HepG2 (cell line): ENCODE results near the gene C9orf43. TPM values are rescaled to one million over a fixed set of nuclear protein-coding genes. Genes with fewer than 3 reads are reported as not detected.

Source experiments
- CREM ChIP-seq, 2 experiments: sonication (generic) in 1 of 2; formaldehyde crosslinking in 1 of 2; IDR thresholded peaks; 2 replicates each; pipeline versions ENCODE4 v1.4.0 to v1.6.1; 2016 to 2020; ENCODE audit warnings: antibody characterized with exemption in 1 of 2, mild to moderate bottlenecking in 1 of 2, missing genetic modification reagents in 1 of 2
- ETV5 ChIP-seq: IDR thresholded peaks from 2 replicates; pipeline ENCODE4 v1.6.1; 2018; ENCODE audit warnings: missing biosample characterization, missing genetic modification reagents, inconsistent platforms, borderline replicate concordance
- GABPB1 ChIP-seq: IDR thresholded peaks from 2 replicates; pipeline ENCODE4 v1.6.1; 2016; ENCODE audit warnings: mild to moderate bottlenecking, missing genetic modification reagents, moderate library complexity, missing compliant biosample characterization
- HDAC2 ChIP-seq: sonication (generic); formaldehyde crosslinking; IDR thresholded peaks from 2 replicates; pipeline ENCODE4 v1.4.0; 2020; ENCODE audit warnings: missing genetic modification reagents
- NCOA2 ChIP-seq: sonication (generic); formaldehyde crosslinking; IDR thresholded peaks from 2 replicates; pipeline ENCODE4 v1.8.0; 2022; ENCODE audit warnings: inconsistent platforms
- ONECUT2 ChIP-seq: sonication (generic); formaldehyde crosslinking; IDR thresholded peaks from 2 replicates; pipeline ENCODE4 v1.4.0; 2020; ENCODE audit warnings: missing genetic modification reagents
- PAXIP1 ChIP-seq: sonication (generic); formaldehyde crosslinking; conservative IDR thresholded peaks from 2 replicates; pipeline ENCODE4 v1.4.0; 2020; ENCODE audit warnings: mild to moderate bottlenecking, missing genetic modification reagents, moderate library complexity
- PHF5A ChIP-seq: IDR thresholded peaks from one replicate; pipeline ENCODE4 v1.6.1; 2018; ENCODE audit warnings: low read depth, missing genetic modification reagents; ENCODE audit not compliant: unreplicated experiment
- RFX3 ChIP-seq: IDR thresholded peaks from 2 replicates; pipeline ENCODE4 v1.6.1; 2016; ENCODE audit warnings: missing biosample characterization, missing genetic modification reagents
- SMARCC2 ChIP-seq: fragments of 450-650 bp; IDR thresholded peaks from 2 replicates; pipeline ENCODE4 v1.6.1; 2017; ENCODE audit warnings: antibody characterized with exemption, mild to moderate bottlenecking
- TEAD2 ChIP-seq: sonication (generic); formaldehyde crosslinking; IDR thresholded peaks from 2 replicates; pipeline ENCODE4 v1.9.0; 2021; ENCODE audit warnings: missing genetic modification reagents
- ZBTB43 ChIP-seq: sonication (generic); formaldehyde crosslinking; conservative IDR thresholded peaks from 2 replicates; pipeline ENCODE4 v1.4.0; 2020; ENCODE audit warnings: missing genetic modification reagents
- ZFP1 ChIP-seq: IDR thresholded peaks from 2 replicates; pipeline ENCODE4 v1.6.1; 2016
- ZKSCAN1 ChIP-seq: fragments of 150-350 bp; IDR thresholded peaks from 2 replicates; pipeline ENCODE4 v1.6.1; 2014; ENCODE audit warnings: low read length
- ZMAT3 ChIP-seq: sonication (generic); formaldehyde crosslinking; conservative IDR thresholded peaks from 2 replicates; pipeline ENCODE4 v1.7.0; 2021; ENCODE audit warnings: missing genetic modification reagents
- ZNF143 ChIP-seq: sonication (generic); formaldehyde crosslinking; IDR thresholded peaks from 2 replicates; pipeline ENCODE4 v1.4.0; 2020; ENCODE audit warnings: missing genetic modification reagents
- ZNF232 ChIP-seq: sonication (generic); formaldehyde crosslinking; IDR thresholded peaks from 2 replicates; pipeline ENCODE4 v1.4.0; 2020; ENCODE audit warnings: missing genetic modification reagents, borderline replicate concordance
- ZNF414 ChIP-seq: sonication (generic); formaldehyde crosslinking; IDR thresholded peaks from 2 replicates; pipeline ENCODE4 v1.5.0; 2020; ENCODE audit warnings: missing genetic modification reagents
- ZNF574 ChIP-seq: sonication (generic); formaldehyde crosslinking; IDR thresholded peaks from 2 replicates; pipeline ENCODE4 v1.4.0; 2020; ENCODE audit warnings: missing genetic modification reagents
- ZNF747 ChIP-seq: sonication (generic); formaldehyde crosslinking; IDR thresholded peaks from 2 replicates; pipeline ENCODE4 v1.8.1; 2023; ENCODE audit warnings: missing genetic modification reagents, mild to moderate bottlenecking, borderline replicate concordance
- ZNF781 ChIP-seq: sonication (generic); formaldehyde crosslinking; IDR thresholded peaks from 2 replicates; pipeline ENCODE4 v1.5.1; 2020; ENCODE audit warnings: borderline replicate concordance, mild to moderate bottlenecking, missing genetic modification reagents; ENCODE audit errors: not compliant biosample characterization
- ZSCAN31 ChIP-seq: sonication (generic); formaldehyde crosslinking; IDR thresholded peaks from 2 replicates; pipeline ENCODE4 v1.5.0; 2020; ENCODE audit warnings: low read depth, mild to moderate bottlenecking, missing genetic modification reagents
- polyA plus RNA-seq, 8 experiments: library from polyadenylated mRNA; depleted of rRNA in 3 of 8; stranded (reverse) in 7 of 8; unstranded in 1 of 8; fragments of >200 nt; fragmentation: Illumina TruSeq in 4 of 8; extraction: Trizol in 4 of 8; gene quantifications; 2 replicates each; pipeline versions ENCODE4 v1.2.1 to v1.2.3, GENCODE V29; 2011 to 2016; ENCODE audit warnings: low read depth in 4 of 8, missing spikeins in 1 of 8, mixed read lengths in 1 of 8; ENCODE audit not compliant: insufficient read depth in 1 of 8
- total RNA-seq, 5 experiments: library from RNA; depleted of rRNA; stranded (reverse); fragments of >200 nt; fragmentation: Illumina TruSeq; extraction: Trizol; gene quantifications; 2 replicates each; pipeline ENCODE4 v1.2.3, GENCODE V29; 2016; ENCODE audit warnings: low read depth in 1 of 5

Gene C9orf43
- total and polyA plus RNA-seq, 2 of the 13 experiments (the other 11 are each of a cell fraction or from before 2014, with no cell fraction given) = 0.24 to 0.31 TPM

GRCh38 chr9:113387560-113388230 lies 22.9 kb upstream of the C9orf43 start (continued):
- TF ChIP-seq ZBTB43 (peak; percentile 67; the same call in 1 of the 2 replicates), RFX3 (CRISPR knock-in tag) (no peak), HDAC2 (peak; percentile 86), NCOA2 (CRISPR knock-in tag) (peak; percentile 64), PHF5A (peak; percentile 19), ZNF781 (CRISPR knock-in tag) (no peak), PAXIP1 (CRISPR knock-in tag) (peak; percentile 99), ZMAT3 (peak; percentile 51; the same call in 1 of the 2 replicates), GABPB1 (CRISPR knock-in tag) (0 out of 2 replicates have a peak, but pooled peaks have one; percentile 11), ZNF574 (CRISPR knock-in tag) (peak; percentile 75; the same call in 1 of the 2 replicates), CREM (IDR thresholded peaks at IDR 0.05) (peak; percentile 37; the same call in 1 of the 2 replicates), CREM (CRISPR knock-in tag; IDR thresholded peaks at IDR 0.05) (no peak), ZNF232 (CRISPR knock-in tag) (peak; percentile 77; the same call in 1 of the 2 replicates), ZFP1 (peak; percentile 86), TEAD2 (CRISPR knock-in tag) (no peak), ZNF143 (CRISPR knock-in tag) (peak; percentile 32; the same call in 1 of the 2 replicates), SMARCC2 (no peak), ETV5 (peak; percentile 44; the same call in 1 of the 2 replicates), ZNF747 (CRISPR knock-in tag) (peak; percentile 78; the same call in 1 of the 2 replicates), ZSCAN31 (peak; percentile 81), ZKSCAN1 (peak; percentile 40; the same call in 1 of the 2 replicates), ONECUT2 (CRISPR knock-in tag) (peak; percentile 99), ZNF414 (CRISPR knock-in tag) (peak; percentile 88; the same call in 1 of the 2 replicates)
